Gastroesophageal sphincter (tissue), 4 donors: ENCODE results near the gene CMSS1. TPM values are rescaled to one million over a fixed set of nuclear protein-coding genes. Genes with fewer than 3 reads are reported as not detected.

ENCODE experiments used
- ATAC-seq: fragments of 150-250 bp; one replicate; pipeline ENCODE4 v1.9.1; 2016; ENCODE audit warnings: mild to moderate bottlenecking, moderate library complexity
- H3K27ac ChIP-seq, 4 donors: fragments of 200-600 bp; sonication (generic) in 3 of 4; 1 replicate in 3 of 4; 2 replicates in 1 of 4; pipeline ENCODE4 v1.5.1; 2016 to 2019
- H3K27me3 ChIP-seq: fragments of 200-600 bp; sonication (generic); one replicate; pipeline ENCODE4 v1.5.1; 2019
- H3K36me3 ChIP-seq, 2 donors: fragments of 200-600 bp; sonication (generic); one replicate each; pipeline ENCODE4 v1.5.1; 2019; ENCODE audit warnings: control low read depth in 1 of 2
- H3K4me1 ChIP-seq, 3 donors: fragments of 200-600 bp; sonication (generic); 1 replicate in 2 of 3; 2 replicates in 1 of 3; pipeline ENCODE4 v1.5.1; 2016 to 2019; ENCODE audit warnings: control low read depth in 2 of 3
- H3K4me3 ChIP-seq, 2 donors: fragments of 200-600 bp; sonication (generic); one replicate each; pipeline ENCODE4 v1.5.1; 2019; ENCODE audit warnings: mild to moderate bottlenecking in 1 of 2, moderate library complexity in 1 of 2
- H3K9me3 ChIP-seq, 3 donors: fragments of 200-600 bp; sonication (generic); one replicate each; pipeline ENCODE4 v1.5.1; 2017 to 2019; ENCODE audit warnings: control low read depth in 2 of 3
- EP300 ChIP-seq: sonication (generic); formaldehyde crosslinking; IDR thresholded peaks from one replicate; pipeline ENCODE4 v1.6.1; 2017; ENCODE audit warnings: antibody characterized with exemption, mild to moderate bottlenecking
- POLR2A ChIP-seq, 2 donors: fragments of 450-650 bp; IDR thresholded peaks; one replicate each; pipeline ENCODE4 v1.6.1; 2017; ENCODE audit warnings: antibody characterized with exemption in 2 of 2, mild to moderate bottlenecking in 2 of 2, moderate library complexity in 1 of 2
- POLR2AphosphoS5 ChIP-seq: sonication (generic); formaldehyde crosslinking; IDR thresholded peaks from one replicate; pipeline ENCODE4 v1.6.1; 2017; ENCODE audit warnings: antibody characterized with exemption
- WGBS, 2 donors: methylation state at CpG; one replicate each; pipeline ENCODE4 v1.1.5; 2018; ENCODE audit warnings: low coverage in 1 of 2; 5-methylcytosine and 5-hydroxymethylcytosine counted together
- total RNA-seq, 4 donors: library from RNA; depleted of rRNA; stranded (reverse); fragments of >200 nt; gene quantifications; one replicate each; pipeline ENCODE4 v1.1.0, GENCODE V29; 2016
- TF ChIP-seq, protein P1 (sequence below), 4 experiments: fragments of 200-600 bp in 2 of 4; fragments of 450-650 bp in 2 of 4; sonication (generic) in 1 of 4; IDR thresholded peaks; one replicate each; pipeline ENCODE4 v1.5.1; 2017 to 2019; ENCODE audit warnings: antibody characterized with exemption in 4 of 4, mild to moderate bottlenecking in 2 of 4, moderate library complexity in 2 of 4

Gene CMSS1
- total RNA-seq, 4 donors from 2014 or later, result 15.2 to 20.8 (median 16.6) TPM

GRCh38 chr3:99823723-99824711 is 6.4 kb downstream of the CMSS1 start:
- no peak for ATAC-seq
- Histone ChIP-seq H3K4me3 (no peak overlapping the region), H3K27me3 (no peaks in the 10 kb centered on the region), H3K4me1 (peaks cover 0 to 4% (median under 1%) of the 10 kb centered on the region in 3 donors), H3K9me3 (no peaks in the 10 kb centered on the region), H3K36me3 (no peaks in the 10 kb centered on the region), H3K27ac (no peak overlapping the region)
- TF ChIP-seq POLR2A (IDR thresholded peaks at IDR 0.05) (no peak), POLR2AphosphoS5 (no peak), EP300 (no peak)
- TF ChIP-seq, protein P1, sequence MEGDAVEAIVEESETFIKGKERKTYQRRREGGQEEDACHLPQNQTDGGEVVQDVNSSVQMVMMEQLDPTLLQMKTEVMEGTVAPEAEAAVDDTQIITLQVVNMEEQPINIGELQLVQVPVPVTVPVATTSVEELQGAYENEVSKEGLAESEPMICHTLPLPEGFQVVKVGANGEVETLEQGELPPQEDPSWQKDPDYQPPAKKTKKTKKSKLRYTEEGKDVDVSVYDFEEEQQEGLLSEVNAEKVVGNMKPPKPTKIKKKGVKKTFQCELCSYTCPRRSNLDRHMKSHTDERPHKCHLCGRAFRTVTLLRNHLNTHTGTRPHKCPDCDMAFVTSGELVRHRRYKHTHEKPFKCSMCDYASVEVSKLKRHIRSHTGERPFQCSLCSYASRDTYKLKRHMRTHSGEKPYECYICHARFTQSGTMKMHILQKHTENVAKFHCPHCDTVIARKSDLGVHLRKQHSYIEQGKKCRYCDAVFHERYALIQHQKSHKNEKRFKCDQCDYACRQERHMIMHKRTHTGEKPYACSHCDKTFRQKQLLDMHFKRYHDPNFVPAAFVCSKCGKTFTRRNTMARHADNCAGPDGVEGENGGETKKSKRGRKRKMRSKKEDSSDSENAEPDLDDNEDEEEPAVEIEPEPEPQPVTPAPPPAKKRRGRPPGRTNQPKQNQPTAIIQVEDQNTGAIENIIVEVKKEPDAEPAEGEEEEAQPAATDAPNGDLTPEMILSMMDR (IDR thresholded peaks at IDR 0.05), result no peak
- WGBS, 2 donors, result 85 to 87% methylated on average over 11 to 14 of the region's 14 CpGs

- 60 to 68% methylated on average over 3 of the region's 3 CpGs for WGBS, 2 donors
- no peak for ATAC-seq
- H3K36me3 ChIP-seq, result no peaks in the 10 kb centered on the region
- no peak overlapping the region for H3K4me3 ChIP-seq
- H3K27ac ChIP-seq, result no peak overlapping the region
- no peaks in the 10 kb centered on the region for H3K4me1 ChIP-seq
- H3K9me3 ChIP-seq, result no peaks in the 10 kb centered on the region
- no peaks in the 10 kb centered on the region for H3K27me3 ChIP-seq
- TF ChIP-seq POLR2A (IDR thresholded peaks at IDR 0.05) (no peak), POLR2AphosphoS5 (no peak), EP300 (no peak)
- TF ChIP-seq, protein P1 (IDR thresholded peaks at IDR 0.05), result no peak
Measured at GRCh38 chr3:99825004-99825640, 7.5 kb downstream of the CMSS1 start.

- 97 to 100% methylated on average over 3 of the region's 3 CpGs for WGBS, 2 donors
- no peak for ATAC-seq
- Histone ChIP-seq H3K4me1 (peaks cover 0 to 18% (median 0%) of the 10 kb centered on the region in 3 donors), H3K27me3 (no peaks in the 10 kb centered on the region), H3K9me3 (no peaks in the 10 kb centered on the region), H3K4me3 (no peak overlapping the region), H3K27ac (no peak overlapping the region), H3K36me3 (no peaks in the 10 kb centered on the region)
- TF ChIP-seq, protein P1 (IDR thresholded peaks at IDR 0.05), result no peak
- no peak for TF ChIP-seq EP300
- no peak for TF ChIP-seq POLR2A (IDR thresholded peaks at IDR 0.05)
- TF ChIP-seq POLR2AphosphoS5, result no peak
Measured at GRCh38 chr3:99829844-99830243, 12.2 kb downstream of the CMSS1 start.

- no peaks in the 10 kb centered on the region for H3K9me3 ChIP-seq
- H3K27me3 ChIP-seq, result no peaks in the 10 kb centered on the region
- 47 to 64% methylated on average over 4 of the region's 4 CpGs for WGBS, 2 donors
- peaks cover 0 to 30% (median 0%) of the 10 kb centered on the region in 3 donors for H3K4me1 ChIP-seq
- no peak for ATAC-seq
- peaks cover 0 to 6% of the 10 kb centered on the region in 2 donors for H3K36me3 ChIP-seq
- peak overlapping the region in 1 of 4 donors; percentile 10 for H3K27ac ChIP-seq
- H3K4me3 ChIP-seq, result no peak overlapping the region
- TF ChIP-seq POLR2AphosphoS5 (no peak), POLR2A (IDR thresholded peaks at IDR 0.05) (no peak), EP300 (no peak)
- TF ChIP-seq, protein P1 (IDR thresholded peaks at IDR 0.05), result no peak
Measured at GRCh38 chr3:99833617-99834205, 16.0 kb downstream of the CMSS1 start.
